ENCODE results near the gene VAV2.

VAV2 gene

DNA sequence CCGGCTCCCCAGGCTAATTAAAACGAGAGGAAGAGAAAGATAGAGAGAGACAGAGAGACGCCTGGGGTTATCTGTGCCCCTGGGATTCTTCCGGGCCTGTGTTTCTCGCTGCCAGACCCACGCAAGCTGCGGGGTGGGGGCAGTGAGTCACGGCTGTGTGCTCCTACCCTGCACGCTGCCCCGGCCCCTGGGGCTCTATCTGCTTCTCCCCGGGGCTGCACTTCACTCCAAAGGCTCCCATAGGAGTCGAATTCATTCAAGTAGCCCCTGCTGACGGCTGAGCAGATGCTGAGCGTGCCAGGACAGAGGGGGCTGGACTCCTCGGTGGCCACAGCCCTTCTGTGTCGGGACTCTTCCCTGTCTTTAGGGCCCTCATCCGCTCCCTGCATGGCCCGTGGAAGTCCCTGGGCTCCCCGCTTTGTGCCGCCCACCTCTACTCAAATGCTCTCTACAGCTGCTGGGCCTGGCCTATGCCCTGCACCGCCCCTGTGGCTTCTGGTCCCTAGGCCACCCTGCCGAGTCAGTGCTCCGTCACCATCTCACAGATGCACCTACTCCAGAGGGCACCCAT is 276.7 kb downstream of the VAV2 start:
- H3K27me3 ChIP-seq (ENCODE audit: insufficient read depth, poor library complexity, severe bottlenecking) = no peaks in the 10 kb centered on the region
- no peak overlapping the region for H3K4me3 ChIP-seq (ENCODE audit: severe bottlenecking)
- H3K9me3 ChIP-seq (ENCODE audit: severe bottlenecking) = peaks cover under 1% of the 10 kb centered on the region
- TF ChIP-seq, protein P1, sequence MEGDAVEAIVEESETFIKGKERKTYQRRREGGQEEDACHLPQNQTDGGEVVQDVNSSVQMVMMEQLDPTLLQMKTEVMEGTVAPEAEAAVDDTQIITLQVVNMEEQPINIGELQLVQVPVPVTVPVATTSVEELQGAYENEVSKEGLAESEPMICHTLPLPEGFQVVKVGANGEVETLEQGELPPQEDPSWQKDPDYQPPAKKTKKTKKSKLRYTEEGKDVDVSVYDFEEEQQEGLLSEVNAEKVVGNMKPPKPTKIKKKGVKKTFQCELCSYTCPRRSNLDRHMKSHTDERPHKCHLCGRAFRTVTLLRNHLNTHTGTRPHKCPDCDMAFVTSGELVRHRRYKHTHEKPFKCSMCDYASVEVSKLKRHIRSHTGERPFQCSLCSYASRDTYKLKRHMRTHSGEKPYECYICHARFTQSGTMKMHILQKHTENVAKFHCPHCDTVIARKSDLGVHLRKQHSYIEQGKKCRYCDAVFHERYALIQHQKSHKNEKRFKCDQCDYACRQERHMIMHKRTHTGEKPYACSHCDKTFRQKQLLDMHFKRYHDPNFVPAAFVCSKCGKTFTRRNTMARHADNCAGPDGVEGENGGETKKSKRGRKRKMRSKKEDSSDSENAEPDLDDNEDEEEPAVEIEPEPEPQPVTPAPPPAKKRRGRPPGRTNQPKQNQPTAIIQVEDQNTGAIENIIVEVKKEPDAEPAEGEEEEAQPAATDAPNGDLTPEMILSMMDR (IDR thresholded peaks at IDR 0.05; ENCODE audit: poor library complexity, severe bottlenecking) = no peak
- no peak overlapping the region for H3K27ac ChIP-seq (ENCODE audit: poor library complexity, severe bottlenecking)
- peaks cover 8% of the 10 kb centered on the region for H3K4me1 ChIP-seq (ENCODE audit: insufficient read depth, poor library complexity, severe bottlenecking)
- no peaks in the 10 kb centered on the region for H3K36me3 ChIP-seq (ENCODE audit: low read depth)
- peak; percentile 51 for DNase-seq (ENCODE audit: low spot score)
- no peak for ATAC-seq (ENCODE audit: low read depth)

DNA sequence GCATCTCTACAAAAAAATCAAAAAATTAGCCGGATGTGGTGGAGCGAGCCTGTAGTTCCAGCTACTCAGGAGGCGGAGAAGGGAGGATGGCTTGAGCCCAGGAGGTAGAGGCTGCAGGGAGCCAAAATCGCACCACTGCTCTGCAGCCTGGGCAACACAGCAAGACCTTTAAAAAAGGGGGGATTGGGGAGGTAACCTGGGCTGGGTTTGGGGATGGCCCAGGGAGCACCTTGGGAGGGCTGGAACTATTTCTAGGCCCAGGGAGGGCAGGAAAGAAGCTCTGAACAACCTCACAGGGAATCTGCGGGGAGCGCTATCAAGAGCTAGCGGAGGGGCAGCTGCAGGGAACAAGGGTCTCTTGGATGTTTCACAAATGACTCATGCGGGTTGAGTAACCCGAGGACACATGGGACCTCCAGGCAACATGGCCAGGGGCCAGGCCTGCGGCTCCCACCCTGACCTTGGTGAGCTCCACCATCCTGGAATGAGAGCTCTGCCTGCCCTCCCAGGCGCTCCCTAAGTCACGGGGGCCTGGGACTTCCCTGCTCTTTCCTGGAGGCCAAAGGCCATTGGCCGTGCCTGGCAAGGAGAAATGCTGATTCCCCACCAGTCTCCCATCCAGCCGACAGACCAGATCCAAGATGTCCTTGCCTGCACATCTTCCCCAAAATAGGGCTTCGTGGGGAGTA is 277.4 kb downstream of the VAV2 start:
- TF ChIP-seq, protein P1 (IDR thresholded peaks at IDR 0.05; ENCODE audit: poor library complexity, severe bottlenecking) = no peak
- H3K9me3 ChIP-seq (ENCODE audit: severe bottlenecking) = no peaks in the 10 kb centered on the region
- DNase-seq (ENCODE audit: low spot score) (peak; percentile 40), ATAC-seq (ENCODE audit: low read depth) (no peak)
- H3K27me3 ChIP-seq (ENCODE audit: insufficient read depth, poor library complexity, severe bottlenecking) = no peaks in the 10 kb centered on the region
- H3K27ac ChIP-seq (ENCODE audit: poor library complexity, severe bottlenecking) = no peak overlapping the region
- H3K4me1 ChIP-seq (ENCODE audit: insufficient read depth, poor library complexity, severe bottlenecking) = peaks cover 8% of the 10 kb centered on the region
- no peak overlapping the region for H3K4me3 ChIP-seq (ENCODE audit: severe bottlenecking)
- no peaks in the 10 kb centered on the region for H3K36me3 ChIP-seq (ENCODE audit: low read depth)

DNA sequence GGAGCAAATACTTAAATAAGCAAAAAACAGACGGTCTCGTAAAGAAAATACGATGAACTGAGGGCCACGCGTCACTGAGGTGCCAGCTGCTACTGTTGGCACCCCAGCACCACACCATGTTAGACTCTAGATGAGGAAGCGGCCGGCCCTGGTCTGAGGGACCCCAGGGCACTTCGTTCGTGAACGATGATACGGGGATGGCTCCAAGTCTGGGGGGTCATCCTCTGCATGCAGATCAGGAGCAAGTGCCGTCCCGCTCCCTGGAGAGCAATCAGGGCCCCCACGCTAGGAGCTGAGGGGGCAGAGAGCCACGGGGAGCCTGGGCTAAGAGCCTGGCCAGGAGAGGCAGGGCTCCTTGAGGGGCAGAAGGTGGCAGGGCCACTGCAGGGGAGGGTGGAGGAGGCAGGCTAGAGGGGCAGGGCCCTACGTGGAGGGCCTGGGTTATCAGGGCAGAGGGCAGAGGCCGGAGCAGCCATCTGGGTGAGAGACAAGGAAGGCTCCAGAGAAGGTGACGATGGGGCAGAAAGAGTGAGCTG is 278.1 kb downstream of the VAV2 start:
- peaks cover 8% of the 10 kb centered on the region for H3K4me1 ChIP-seq (ENCODE audit: insufficient read depth, poor library complexity, severe bottlenecking)
- H3K27ac ChIP-seq (ENCODE audit: poor library complexity, severe bottlenecking) = no peak overlapping the region
- ATAC-seq (ENCODE audit: low read depth) = no peak

GRCh38 chr9:133713150-133713959 is 278.8 kb downstream of the VAV2 start:
- Histone ChIP-seq H3K9me3 (ENCODE audit: severe bottlenecking) (no peaks in the 10 kb centered on the region), H3K27ac (ENCODE audit: poor library complexity, severe bottlenecking) (no peak overlapping the region), H3K4me3 (ENCODE audit: severe bottlenecking) (no peak overlapping the region), H3K27me3 (ENCODE audit: insufficient read depth, poor library complexity, severe bottlenecking) (no peaks in the 10 kb centered on the region), H3K4me1 (ENCODE audit: insufficient read depth, poor library complexity, severe bottlenecking) (peaks cover 8% of the 10 kb centered on the region), H3K36me3 (ENCODE audit: low read depth) (no peaks in the 10 kb centered on the region)
- peak; percentile 47 for DNase-seq (ENCODE audit: low spot score)
- TF ChIP-seq, protein P1 (IDR thresholded peaks at IDR 0.05; ENCODE audit: poor library complexity, severe bottlenecking) = no peak
- ATAC-seq (ENCODE audit: low read depth) = no peak

More for the DNA sequence above, 278.1 kb downstream of the VAV2 start:
- no peaks in the 10 kb centered on the region for H3K36me3 ChIP-seq (ENCODE audit: low read depth)
- no peaks in the 10 kb centered on the region for H3K27me3 ChIP-seq (ENCODE audit: insufficient read depth, poor library complexity, severe bottlenecking)
- H3K4me3 ChIP-seq (ENCODE audit: severe bottlenecking) = no peak overlapping the region
- DNase-seq (ENCODE audit: low spot score) = peak; percentile 51
- no peaks in the 10 kb centered on the region for H3K9me3 ChIP-seq (ENCODE audit: severe bottlenecking)
- TF ChIP-seq, protein P1 (IDR thresholded peaks at IDR 0.05; ENCODE audit: poor library complexity, severe bottlenecking) = no peak
